ENCODE data around the gene GRAMD2B. TPM values are rescaled to one million over a fixed set of nuclear protein-coding genes. Genes with fewer than 3 reads are reported as not detected.

GRAMD2B gene
- total and polyA plus RNA-seq, 2 of the 13 experiments (the other 11 are each of a cell fraction or from before 2014, with no cell fraction given), result 8.1 to 10.6 TPM

DNA sequence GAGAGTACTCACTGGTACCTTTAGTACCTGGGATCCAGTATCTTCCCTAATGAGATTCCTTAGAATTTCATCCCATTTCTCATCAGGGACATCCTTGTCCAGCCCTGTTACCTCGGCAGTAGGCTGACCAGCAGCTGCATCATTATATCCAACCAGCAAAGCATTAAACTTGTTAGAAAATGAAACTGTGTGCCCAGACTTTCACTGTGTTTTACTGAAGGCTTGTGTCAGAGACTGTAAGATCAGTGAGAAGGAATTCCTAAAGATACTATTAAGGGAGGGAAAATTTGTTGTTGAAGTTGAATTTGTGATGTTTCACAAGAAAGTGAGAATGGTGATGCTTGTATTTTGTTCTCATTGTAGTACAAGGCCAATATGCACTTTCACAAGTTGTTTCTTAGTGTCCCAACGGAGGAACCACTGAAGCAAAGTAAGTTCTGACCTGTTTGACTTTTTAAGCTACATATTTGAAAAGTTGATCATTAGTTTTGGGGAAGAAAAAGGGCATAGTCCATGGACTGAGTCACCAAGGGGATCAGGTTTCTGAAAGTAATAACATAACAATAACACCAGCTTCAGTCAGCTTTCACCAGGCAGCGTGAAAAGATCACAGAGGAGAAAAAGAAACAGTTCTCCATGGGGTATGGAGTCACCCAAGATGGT is 48.8 kb downstream of the GRAMD2B start (continued):
- TF ChIP-seq ZNF614 (CRISPR knock-in tag; IDR thresholded peaks at IDR 0.05; ENCODE audit: borderline replicate concordance), result 0 out of 2 replicates have a peak, but pooled peaks have one; percentile 27
- TF ChIP-seq, protein P1, sequence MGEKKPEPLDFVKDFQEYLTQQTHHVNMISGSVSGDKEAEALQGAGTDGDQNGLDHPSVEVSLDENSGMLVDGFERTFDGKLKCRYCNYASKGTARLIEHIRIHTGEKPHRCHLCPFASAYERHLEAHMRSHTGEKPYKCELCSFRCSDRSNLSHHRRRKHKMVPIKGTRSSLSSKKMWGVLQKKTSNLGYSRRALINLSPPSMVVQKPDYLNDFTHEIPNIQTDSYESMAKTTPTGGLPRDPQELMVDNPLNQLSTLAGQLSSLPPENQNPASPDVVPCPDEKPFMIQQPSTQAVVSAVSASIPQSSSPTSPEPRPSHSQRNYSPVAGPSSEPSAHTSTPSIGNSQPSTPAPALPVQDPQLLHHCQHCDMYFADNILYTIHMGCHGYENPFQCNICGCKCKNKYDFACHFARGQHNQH (CRISPR knock-in tag; IDR thresholded peaks at IDR 0.05), result peak; percentile 67; the same call in 1 of the 2 replicates
- TF ChIP-seq ESRRA (CRISPR knock-in tag; IDR thresholded peaks at IDR 0.05; ENCODE audit: low read depth), result 0 out of 2 replicates have a peak, but pooled peaks have one; percentile 11
- TF ChIP-seq ATF1 (CRISPR knock-in tag; IDR thresholded peaks at IDR 0.05), result no peak
- TF ChIP-seq, protein P2, sequence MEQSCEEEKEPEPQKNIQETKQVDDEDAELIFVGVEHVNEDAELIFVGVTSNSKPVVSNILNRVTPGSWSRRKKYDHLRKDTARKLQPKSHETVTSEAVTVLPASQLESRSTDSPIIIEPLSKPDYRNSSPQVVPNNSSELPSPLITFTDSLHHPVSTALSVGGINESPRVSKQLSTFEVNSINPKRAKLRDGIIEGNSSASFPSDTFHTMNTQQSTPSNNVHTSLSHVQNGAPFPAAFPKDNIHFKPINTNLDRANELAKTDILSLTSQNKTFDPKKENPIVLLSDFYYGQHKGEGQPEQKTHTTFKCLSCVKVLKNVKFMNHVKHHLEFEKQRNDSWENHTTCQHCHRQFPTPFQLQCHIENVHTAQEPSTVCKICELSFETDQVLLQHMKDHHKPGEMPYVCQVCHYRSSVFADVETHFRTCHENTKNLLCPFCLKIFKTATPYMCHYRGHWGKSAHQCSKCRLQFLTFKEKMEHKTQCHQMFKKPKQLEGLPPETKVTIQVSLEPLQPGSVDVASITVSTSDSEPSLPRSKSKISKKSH (CRISPR knock-in tag; IDR thresholded peaks at IDR 0.05; ENCODE audit: borderline replicate concordance), result no peak
- TF ChIP-seq FOXJ3 (CRISPR knock-in tag; IDR thresholded peaks at IDR 0.05; ENCODE audit: borderline replicate concordance), result peak; percentile 61; the same call in 1 of the 2 replicates
- no peak for TF ChIP-seq HMGA1 (CRISPR knock-in tag; conservative IDR thresholded peaks at IDR 0.05)
- TF ChIP-seq IRF2 (CRISPR knock-in tag; IDR thresholded peaks at IDR 0.05), result peak; percentile 40; the same call in 1 of the 2 replicates
- TF ChIP-seq HNF4G (IDR thresholded peaks at IDR 0.05; ENCODE audit: borderline replicate concordance, low read depth, low read length), result peak; percentile 34; the same call in 1 of the 2 replicates
- TF ChIP-seq HNF4G (CRISPR knock-in tag; IDR thresholded peaks at IDR 0.05; ENCODE audit: borderline replicate concordance, low read depth), result no peak

Data from HepG2 (cell line).